ENCODE data around the gene PHLDA3.

The PHLDA3 gene

GRCh38 chr1:201421041-201421440 is 47.9 kb downstream of the PHLDA3 start:
- H3K27me3 ChIP-seq (ENCODE audit: control insufficient read depth, insufficient read depth, low read length), result no peaks in the 10 kb centered on the region
- no peaks in the 10 kb centered on the region for H3K9me3 ChIP-seq (ENCODE audit: control insufficient read depth, insufficient read depth, low read length)
- H3K36me3 ChIP-seq (ENCODE audit: control insufficient read depth, insufficient read depth, low read length), result no peaks in the 10 kb centered on the region
- WGBS (ENCODE audit: insufficient coverage, insufficient read length), result no CpG with 5 or more reads among the region's 8 CpGs
- no peak overlapping the region for H3K27ac ChIP-seq (ENCODE audit: low read length)
- no peak overlapping the region for H3K4me3 ChIP-seq (ENCODE audit: low read length)
- no peak for DNase-seq (ENCODE audit: low read depth, low spot score)
- peaks cover 3% of the 10 kb centered on the region for H3K4me1 ChIP-seq (ENCODE audit: control insufficient read depth, insufficient read depth, low read length)

- no CpG with 5 or more reads among the region's 7 CpGs for WGBS (ENCODE audit: insufficient coverage, insufficient read length)
- Histone ChIP-seq H3K9me3 (ENCODE audit: control insufficient read depth, insufficient read depth, low read length) (no peaks in the 10 kb centered on the region), H3K36me3 (ENCODE audit: control insufficient read depth, insufficient read depth, low read length) (no peaks in the 10 kb centered on the region), H3K4me3 (ENCODE audit: low read length) (no peak overlapping the region), H3K27me3 (ENCODE audit: control insufficient read depth, insufficient read depth, low read length) (no peaks in the 10 kb centered on the region), H3K4me1 (ENCODE audit: control insufficient read depth, insufficient read depth, low read length) (peaks cover 3% of the 10 kb centered on the region), H3K27ac (ENCODE audit: low read length) (no peak overlapping the region)
- DNase-seq (ENCODE audit: low read depth, low spot score), result no peak
Measured at GRCh38 chr1:201420608-201421002, 48.4 kb downstream of the PHLDA3 start.

- Histone ChIP-seq H3K27me3 (ENCODE audit: control insufficient read depth, insufficient read depth, low read length) (no peaks in the 10 kb centered on the region), H3K27ac (ENCODE audit: low read length) (no peak overlapping the region), H3K4me1 (ENCODE audit: control insufficient read depth, insufficient read depth, low read length) (peaks cover 3% of the 10 kb centered on the region), H3K36me3 (ENCODE audit: control insufficient read depth, insufficient read depth, low read length) (no peaks in the 10 kb centered on the region), H3K9me3 (ENCODE audit: control insufficient read depth, insufficient read depth, low read length) (no peaks in the 10 kb centered on the region; the same call in 1 of the 2 replicates), H3K4me3 (ENCODE audit: low read length) (no peak overlapping the region)
- WGBS (ENCODE audit: insufficient coverage, insufficient read length), result 100% methylated on average over 1 of the region's 12 CpGs
- DNase-seq (ENCODE audit: low read depth, low spot score), result no peak
Measured at GRCh38 chr1:201419746-201420607, 49.0 kb downstream of the PHLDA3 start.

DNA sequence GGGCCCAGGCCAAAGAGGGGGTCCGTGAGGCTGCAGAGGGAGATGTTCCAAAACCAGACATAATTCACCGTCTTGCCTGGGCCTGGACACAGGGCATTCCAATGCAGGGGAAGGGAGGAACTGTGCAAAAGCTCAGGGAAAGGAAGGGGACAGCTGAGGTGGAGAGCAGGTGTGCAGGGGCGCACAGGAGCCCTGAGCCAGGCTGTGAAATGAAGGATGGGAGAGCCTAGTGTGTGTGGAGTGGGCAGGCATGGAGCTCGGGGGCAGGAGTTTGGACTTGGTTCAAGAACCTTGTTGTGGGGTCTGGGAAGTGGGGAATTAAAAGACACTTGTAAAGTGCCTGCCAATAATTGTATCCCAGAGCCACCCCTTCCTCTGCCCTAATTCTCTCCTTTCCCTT is 49.7 kb downstream of the PHLDA3 start:
- Histone ChIP-seq H3K27ac (ENCODE audit: low read length) (no peak overlapping the region), H3K4me3 (ENCODE audit: low read length) (no peak overlapping the region), H3K36me3 (ENCODE audit: control insufficient read depth, insufficient read depth, low read length) (no peaks in the 10 kb centered on the region), H3K9me3 (ENCODE audit: control insufficient read depth, insufficient read depth, low read length) (no peaks in the 10 kb centered on the region; the same call in 1 of the 2 replicates), H3K27me3 (ENCODE audit: control insufficient read depth, insufficient read depth, low read length) (no peaks in the 10 kb centered on the region), H3K4me1 (ENCODE audit: control insufficient read depth, insufficient read depth, low read length) (peaks cover 3% of the 10 kb centered on the region)
- no CpG with 5 or more reads among the region's 4 CpGs for WGBS (ENCODE audit: insufficient coverage, insufficient read length)
- no peak for DNase-seq (ENCODE audit: low read depth, low spot score)

DNA sequence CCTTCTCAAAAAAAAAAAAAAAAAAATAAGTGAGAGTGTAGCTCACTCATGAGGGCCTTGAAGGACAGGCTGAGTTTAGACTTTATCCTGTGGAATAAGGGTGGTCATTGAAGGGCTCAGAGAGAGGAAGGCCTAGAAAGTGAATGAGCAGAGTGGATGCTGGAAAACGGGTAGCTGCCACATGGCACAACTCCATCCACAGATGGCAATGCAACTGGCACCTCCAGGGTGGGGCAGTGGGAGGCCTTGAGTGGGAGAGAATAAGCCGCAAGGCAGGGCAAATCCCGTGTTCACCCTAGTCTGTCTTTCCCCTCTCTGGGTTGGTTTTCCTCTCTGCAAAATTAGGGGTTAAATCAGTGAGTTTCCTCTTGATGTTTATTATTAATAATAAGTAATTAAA is 50.5 kb downstream of the PHLDA3 start:
- WGBS (ENCODE audit: insufficient coverage, insufficient read length), result no CpG with 5 or more reads among the region's 3 CpGs
- Histone ChIP-seq H3K4me3 (ENCODE audit: low read length) (no peak overlapping the region), H3K4me1 (ENCODE audit: control insufficient read depth, insufficient read depth, low read length) (peaks cover 3% of the 10 kb centered on the region), H3K27ac (ENCODE audit: low read length) (no peak overlapping the region), H3K27me3 (ENCODE audit: control insufficient read depth, insufficient read depth, low read length) (no peaks in the 10 kb centered on the region), H3K9me3 (ENCODE audit: control insufficient read depth, insufficient read depth, low read length) (no peaks in the 10 kb centered on the region; the same call in 1 of the 2 replicates), H3K36me3 (ENCODE audit: control insufficient read depth, insufficient read depth, low read length) (no peaks in the 10 kb centered on the region)
- no peak for DNase-seq (ENCODE audit: low read depth, low spot score)

Measured in iPS DF 6.9 (cell line).